Stimulated activated CD8-positive, alpha-beta memory T cell treated with anti-CD3 and anti-CD28 coated beads, Interleukin-4, amount 100 ng/mL, for 48 hours (primary cell): ENCODE data around the gene DRICH1.
"Not testable (repeated sequence)": the region's sequence is repeated elsewhere in the genome, so short reads cannot be mapped to it uniquely, and the experiment has no call there.

Source experiments
- DNase-seq: peaks from one replicate; pipeline ENCODE4 v3.0.0-alpha.2; 2020

The DRICH1 gene

DNA sequence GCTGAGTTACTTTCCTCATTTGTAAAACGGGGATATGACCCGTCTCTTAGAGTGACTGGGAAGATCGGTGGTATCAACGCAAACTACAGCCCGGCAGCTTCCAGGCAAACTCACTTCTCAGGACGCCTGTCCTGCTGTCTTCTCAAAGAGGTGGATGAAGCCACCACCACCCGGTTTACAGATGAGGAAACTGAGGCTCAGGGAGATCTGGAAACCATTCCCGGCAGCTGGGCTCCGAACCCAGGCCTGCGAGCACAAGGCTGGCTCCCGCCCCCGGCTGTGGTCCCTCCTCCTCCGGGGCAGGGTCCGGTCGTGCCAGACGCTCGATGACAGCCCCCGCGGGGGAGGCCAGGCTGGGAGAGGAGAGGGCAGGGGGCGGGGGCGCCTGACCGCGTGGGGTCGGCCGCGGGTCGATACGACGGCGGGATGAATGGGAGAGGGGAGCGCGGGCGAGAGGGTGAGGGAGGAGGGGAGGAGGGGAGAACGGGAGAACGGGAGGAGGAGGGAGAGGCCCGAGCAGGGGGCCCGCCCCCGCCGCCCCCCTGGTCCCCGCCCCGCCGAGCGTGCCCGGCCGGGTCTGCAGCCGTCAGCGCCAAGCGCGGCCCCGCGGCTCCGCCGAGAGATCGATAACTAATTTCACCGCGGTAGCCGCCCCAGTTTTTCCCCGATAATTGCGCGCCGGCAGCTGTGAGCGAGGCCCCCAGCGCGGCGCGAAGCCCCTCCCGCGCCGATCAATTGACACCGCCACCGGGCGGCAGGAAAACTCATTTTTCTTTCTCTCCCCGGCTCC is 66.0 kb downstream of the DRICH1 start:
- no peak for DNase-seq

DNA sequence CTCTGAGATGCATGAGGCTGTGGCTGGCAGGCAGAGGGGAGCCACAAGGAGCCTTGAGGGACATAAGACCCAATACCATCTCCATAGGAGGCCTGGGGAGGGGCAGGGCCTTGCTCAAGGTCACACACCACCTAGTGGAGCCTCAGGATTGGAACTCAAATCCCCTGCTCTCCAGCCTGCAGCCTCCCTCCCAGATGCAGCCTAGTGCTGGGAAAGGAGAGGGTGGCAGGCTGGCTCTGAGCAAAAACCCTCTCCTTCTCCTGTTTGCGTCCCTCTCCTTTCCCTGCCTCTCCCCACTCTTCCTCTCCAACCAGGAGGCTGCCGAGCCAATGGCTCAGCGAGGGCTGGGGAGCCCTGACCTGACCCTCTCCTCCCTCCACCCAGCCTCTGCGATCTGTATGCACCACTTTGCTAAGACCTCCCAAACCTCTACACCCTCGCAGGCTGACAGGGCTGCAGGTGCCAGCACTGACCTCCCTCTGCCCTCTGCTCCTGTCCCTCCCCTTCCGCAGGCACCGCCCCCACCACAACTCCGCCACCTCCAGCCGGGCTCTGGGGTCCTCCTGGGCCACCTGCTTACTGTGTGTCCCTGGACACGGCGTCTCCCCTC is 66.7 kb downstream of the DRICH1 start:
- no peak for DNase-seq

DNA sequence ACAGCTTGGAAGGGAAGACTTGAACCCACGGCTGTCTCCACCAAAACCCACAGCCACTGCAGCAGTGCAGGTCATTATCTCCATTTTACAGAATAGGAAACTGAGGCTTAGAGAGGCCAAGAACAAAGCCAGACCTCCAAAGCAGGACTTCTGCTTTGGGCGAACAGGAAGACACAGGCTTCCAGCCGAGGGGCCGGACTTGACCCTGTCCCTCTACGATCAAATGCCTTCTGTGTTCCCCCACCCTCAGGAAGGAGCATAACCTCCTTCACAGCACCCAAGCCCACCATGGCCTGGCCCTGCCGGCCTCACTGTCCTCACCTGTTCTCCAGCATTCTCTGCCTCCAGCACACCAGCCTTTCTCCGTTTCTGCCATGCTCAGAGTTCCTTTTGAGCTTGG is 67.8 kb downstream of the DRICH1 start:
- no peak for DNase-seq

DNA sequence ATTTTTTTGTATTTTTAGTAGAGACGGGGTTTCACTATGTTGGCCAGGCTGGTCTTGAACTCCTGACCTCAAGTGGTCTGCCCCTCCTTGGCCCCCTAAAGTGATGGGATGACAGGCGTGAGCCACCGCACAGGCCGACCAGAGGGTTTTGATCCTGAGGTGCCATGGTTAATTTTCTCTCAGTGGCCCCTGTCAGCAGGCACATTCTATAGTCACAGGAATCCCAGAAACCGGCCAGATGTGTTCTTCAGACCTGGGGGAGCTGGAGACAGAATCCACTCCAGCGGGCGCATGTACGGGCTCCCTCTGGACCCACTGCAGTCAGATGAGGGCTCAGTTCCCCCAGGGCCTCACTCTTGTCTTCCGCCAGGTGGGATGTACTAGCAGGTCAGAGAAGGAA is 69.0 kb downstream of the DRICH1 start:
- no peak for DNase-seq

DNA sequence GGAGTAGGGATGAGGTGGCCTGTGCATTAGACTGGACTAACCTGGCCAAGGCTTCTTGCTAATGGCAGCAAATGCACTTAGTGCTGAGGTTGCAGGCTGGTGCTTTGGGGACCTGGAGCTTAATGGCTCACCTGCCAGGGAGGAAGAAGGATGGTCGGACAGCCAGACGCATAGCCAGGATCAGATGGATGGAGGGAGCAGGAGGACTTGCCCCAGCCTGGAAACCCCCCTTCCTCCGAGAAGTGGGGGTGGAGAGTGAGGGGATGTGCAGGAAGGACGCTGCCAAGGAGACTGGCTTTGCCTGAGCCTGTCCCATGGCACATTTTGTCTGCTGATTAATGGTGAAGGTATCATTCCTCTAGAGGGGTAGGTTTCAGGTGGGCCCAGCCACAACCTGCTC is 69.9 kb downstream of the DRICH1 start:
- no peak for DNase-seq

DNA sequence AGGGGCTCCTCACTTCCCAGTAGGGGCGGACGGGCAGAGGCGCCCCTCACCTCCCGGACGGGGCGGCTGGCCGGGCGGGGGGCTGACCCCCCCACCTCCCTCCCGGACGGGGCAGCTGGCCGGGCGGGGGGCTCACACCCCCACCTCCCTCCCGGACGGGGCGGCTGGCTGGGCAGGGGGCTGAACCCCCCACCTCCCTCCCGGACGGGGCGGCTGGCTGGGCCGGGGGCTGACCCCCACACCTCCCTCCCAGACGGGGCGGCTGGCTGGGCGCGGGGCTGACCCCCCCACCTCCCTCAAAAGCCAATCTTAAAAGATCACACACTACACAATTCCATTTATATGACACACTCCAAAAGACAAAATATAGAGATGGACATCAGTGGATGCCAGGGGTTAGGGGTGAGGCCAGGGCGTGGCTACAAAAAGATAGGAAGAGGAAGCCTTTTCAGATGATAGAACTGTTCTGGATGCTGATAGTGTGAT is 71.1 kb downstream of the DRICH1 start:
- not testable (repeated sequence) for DNase-seq

DNA sequence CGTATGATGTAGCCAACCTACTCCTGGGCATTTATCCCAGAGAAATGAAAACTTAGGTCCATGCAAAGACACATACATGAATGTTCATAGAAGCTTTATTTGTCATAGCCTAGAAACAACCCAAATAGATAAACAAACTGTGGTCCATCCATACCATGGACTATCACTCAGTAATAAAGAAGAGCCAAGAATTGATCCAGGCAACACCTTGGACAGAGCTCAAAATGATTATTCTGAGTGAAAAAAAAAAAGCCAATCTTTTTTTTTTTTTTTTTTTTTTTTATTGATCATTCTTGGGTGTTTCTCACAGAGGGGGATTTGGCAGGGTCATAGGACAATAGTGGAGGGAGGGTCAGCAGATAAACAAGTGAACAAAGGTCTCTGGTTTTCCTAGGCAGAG is 71.9 kb downstream of the DRICH1 start:
- DNase-seq, result not testable (repeated sequence)
